M059J (cell line): Measurements from ENCODE around the gene MAP1LC3C. TPM values are rescaled to one million over a fixed set of nuclear protein-coding genes. Genes with fewer than 3 reads are reported as not detected.

Experiments
- DNase-seq: peaks from one replicate; pipeline ENCODE4 v3.0.0-alpha.2; 2012; ENCODE audit warnings: low read depth
- total RNA-seq: library from RNA; depleted of rRNA; stranded (reverse); fragments of >200 nt; shearing (Covaris generic); gene quantifications from 2 replicates; pipeline ENCODE4 v1.2.3, GENCODE V29; 2014; rRNA removed

The MAP1LC3C gene
- total RNA-seq: not detected in 2 replicates

DNA sequence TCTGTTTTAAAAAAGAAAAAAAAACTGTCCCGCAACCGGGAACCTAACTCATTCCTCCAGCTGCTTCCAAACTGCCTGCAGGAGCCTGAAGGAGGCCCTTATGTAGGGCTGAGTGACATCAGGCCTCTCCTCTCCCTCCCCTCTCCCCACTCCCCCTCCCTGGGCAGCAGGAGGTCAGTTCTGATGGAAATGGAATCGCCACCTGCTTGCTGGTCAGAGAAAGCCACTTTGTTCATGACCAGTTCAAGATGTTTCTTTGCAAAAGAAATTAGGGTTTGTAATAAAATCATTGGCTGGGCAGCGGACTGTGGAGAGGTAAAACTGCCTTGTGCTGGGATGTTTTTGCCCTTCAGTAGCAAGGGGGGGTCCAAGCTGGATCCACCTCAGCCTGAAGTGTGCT lies at the start of gene MAP1LC3C:
Gene MAP1LC3C (minus strand): TSS at position 73 of the 400 bp plus-strand sequence. CDS start 90 bp downstream, outside the sequence.
- DNase-seq: no peak

DNA sequence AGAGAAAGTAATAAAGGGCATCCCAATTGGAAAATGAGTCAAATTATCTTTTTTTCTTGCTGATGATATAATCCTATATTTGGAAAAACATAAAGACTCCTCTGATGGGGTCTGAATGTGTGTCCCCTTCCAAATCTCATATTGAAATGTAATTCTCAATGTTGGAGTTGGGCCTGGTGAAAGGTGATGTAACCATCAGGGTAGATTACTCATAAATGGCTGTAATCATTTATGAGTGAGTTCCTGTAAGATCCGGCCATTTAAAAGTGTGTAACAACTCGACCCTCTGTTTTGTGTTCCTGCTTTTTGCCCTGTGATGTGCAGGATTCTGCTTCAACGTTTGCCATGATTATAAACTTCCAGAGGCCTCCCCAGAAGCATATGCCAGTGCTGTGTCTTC lies 44.3 kb upstream of the MAP1LC3C start:
- DNase-seq: no peak

- no peak for DNase-seq
Measured at GRCh38 chr1:242034392-242034791, 35.5 kb upstream of the MAP1LC3C start.

GRCh38 chr1:242033447-242033846 lies 34.5 kb upstream of the MAP1LC3C start:
- no peak for DNase-seq

GRCh38 chr1:242030071-242030470 lies 31.2 kb upstream of the MAP1LC3C start:
- peak; percentile 28 for DNase-seq

DNA sequence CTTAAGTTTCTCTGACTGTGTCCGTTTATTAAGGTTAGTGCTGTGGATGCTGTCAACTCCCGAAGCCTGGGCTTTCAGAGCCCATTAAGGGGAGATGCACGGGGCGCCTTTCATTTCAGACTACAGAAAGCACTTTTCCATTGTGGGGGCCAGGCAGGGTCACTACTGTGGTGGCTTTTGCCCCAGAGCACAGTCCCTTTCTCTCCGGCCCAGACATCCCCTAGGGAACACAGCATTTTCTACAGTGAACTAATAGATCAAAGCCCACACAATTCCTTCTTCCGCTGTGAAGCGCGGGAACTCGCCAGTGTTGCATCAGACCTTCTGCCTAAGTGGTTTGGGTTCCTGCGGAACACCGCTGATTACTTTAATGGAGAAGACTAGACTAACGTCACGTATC lies 26.8 kb upstream of the MAP1LC3C start:
- DNase-seq: no peak

- no peak for DNase-seq
Measured at GRCh38 chr1:242023805-242024204, 24.9 kb upstream of the MAP1LC3C start.

GRCh38 chr1:242019018-242019417 lies 20.1 kb upstream of the MAP1LC3C start:
- no peak for DNase-seq

GRCh38 chr1:242017580-242018233 lies 18.8 kb upstream of the MAP1LC3C start:
- DNase-seq: peak; percentile 58

- no peak for DNase-seq
Measured at GRCh38 chr1:242016479-242016878, 17.6 kb upstream of the MAP1LC3C start.

GRCh38 chr1:242011894-242012660 lies 13.2 kb upstream of the MAP1LC3C start:
- DNase-seq: peak; percentile 44

DNA sequence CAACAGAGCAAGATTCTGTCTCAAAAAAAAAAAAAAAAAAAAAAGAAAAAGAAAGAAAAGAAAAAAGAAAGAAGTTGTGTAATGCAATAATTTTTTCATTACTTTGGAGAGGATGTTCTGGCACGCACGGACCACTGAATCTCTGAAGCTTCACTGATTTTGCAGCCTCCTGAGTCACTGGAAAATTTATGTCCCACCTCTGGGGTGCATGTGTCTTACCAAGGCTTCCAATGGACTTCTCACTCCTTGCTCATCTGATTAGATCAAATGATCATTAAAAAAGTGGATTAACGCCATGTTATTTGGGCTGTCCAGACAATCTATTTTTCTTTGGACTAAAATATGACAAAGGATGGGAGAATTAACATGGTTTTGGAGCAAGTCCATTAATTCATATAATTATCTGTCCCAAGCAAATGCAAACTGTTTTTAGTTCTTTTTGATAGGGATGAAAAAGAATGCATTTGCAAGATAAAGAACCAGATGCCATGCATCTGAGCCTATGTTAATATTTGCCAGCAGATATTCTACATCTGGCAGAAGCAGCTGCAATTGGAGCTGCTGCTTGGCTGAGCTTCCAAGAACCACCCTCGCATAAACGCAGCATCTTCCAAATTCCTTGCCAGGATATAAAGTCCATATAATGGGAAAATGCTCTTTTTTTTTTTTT lies 10.1 kb upstream of the MAP1LC3C start:
- DNase-seq: no peak

GRCh38 chr1:242006976-242007375 lies 8.1 kb upstream of the MAP1LC3C start:
- DNase-seq: no peak

GRCh38 chr1:242005866-242006535 lies 7.1 kb upstream of the MAP1LC3C start:
- peak; percentile 67 for DNase-seq

GRCh38 chr1:242004751-242005495 lies 6.0 kb upstream of the MAP1LC3C start:
- DNase-seq: peak; percentile 71

- no peak for DNase-seq
Measured at GRCh38 chr1:242002510-242002909, 3.6 kb upstream of the MAP1LC3C start.

DNA sequence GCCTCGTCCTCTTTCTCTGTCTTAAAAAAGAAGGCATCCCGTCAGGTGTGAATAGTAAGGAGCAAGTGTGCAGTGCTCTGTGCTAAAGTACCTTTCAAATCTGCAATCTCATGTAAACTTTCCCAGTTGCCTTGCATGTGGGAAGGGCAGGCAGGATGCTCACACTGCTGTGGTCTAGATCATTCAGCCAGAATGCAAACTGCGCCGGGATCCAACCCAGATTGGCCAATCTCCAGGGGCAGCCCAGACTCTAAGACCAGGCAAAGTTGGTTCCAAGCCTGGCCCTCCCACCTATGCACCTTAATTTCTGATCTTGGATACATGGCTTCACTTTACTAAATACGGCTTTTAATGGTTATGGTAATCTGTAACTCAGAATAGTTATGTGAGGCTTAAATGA lies 3.2 kb upstream of the MAP1LC3C start:
- DNase-seq: no peak

DNA sequence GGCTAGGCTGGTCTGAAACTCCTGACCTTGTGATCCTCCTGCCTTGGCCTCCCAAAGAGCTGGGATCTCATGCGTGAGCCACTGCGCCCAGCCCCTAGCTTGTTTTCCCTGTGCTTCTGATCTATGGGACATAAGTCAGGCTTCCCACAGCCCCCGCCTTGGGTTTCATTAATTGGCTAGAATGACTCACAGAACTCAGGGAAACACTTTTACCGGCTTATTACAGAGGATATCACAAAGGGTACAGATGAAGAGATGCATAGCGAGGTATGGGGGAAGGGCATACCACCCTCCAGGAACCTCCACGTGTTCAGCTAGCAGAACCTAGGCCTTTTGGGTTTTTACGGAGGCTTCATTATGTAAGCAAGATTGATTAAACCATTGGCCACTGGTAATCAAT lies 1.5 kb upstream of the MAP1LC3C start:
- no peak for DNase-seq

- peak; percentile 93 for DNase-seq
Measured at GRCh38 chr1:241998412-241998921, 431 bp downstream of the MAP1LC3C start.

- DNase-seq: no peak
Measured at GRCh38 chr1:241997401-241997998, 1.4 kb downstream of the MAP1LC3C start.

DNA sequence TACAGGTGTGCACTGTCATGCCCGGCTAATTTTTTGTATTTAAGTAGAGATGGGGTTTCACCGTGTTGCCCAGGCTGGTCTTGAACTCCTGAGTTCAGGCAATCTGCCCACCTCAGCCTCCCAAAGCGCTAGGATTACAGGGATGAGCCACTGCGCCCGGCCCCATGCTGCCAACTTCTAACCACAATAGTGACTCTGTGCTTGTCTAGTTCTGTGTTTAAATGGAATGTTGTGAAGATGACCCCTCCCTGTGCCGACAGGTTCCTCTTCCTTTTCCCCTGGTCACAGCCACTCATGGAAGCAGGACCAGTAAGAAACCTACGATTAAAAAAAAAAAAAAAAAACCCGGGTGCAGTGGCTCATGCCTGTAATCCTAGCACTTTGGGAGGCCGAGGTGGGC lies 4.7 kb downstream of the MAP1LC3C start:
- DNase-seq: peak; percentile 52
